ENCODE measurements around the gene KRT14.
"Not testable (repeated sequence)": the region's sequence is repeated elsewhere in the genome, so short reads cannot be mapped to it uniquely, and the experiment has no call there.

KRT14 gene

DNA sequence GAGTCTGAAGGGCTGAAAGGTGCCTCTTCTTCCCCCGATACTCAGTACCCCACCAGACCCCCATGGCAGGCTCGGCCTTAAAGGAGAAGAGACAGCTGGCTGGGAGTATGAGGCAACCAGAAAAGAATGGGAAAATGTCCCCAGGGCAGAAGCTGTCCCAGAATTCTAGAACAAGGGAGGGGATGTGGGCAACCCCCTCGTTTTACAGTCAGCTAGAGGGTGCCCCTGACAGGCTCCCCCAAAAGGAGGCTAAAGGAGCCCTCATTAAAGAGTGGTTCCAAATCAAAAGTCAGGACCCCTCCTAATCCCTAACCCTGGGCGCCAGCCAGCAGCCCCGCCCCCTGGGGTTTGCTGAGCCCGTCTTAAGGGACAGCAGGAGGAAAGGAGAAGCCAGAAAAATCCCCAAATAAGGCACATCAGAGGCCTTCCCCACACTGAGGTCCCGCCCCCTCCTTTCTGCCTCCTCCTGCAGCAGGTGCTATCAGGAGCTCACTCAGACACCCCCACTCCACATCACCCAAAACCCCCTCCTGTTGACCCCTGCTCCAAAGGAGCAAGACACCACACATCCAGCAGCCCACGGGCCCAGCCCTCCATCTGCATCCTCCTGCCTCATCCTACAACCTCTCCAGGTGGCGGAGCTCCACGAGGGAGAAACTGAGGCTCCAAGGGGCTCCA lies 36.6 kb upstream of the KRT14 start:
- DNase-seq (ENCODE audit: low spot score): not testable (repeated sequence)

DNA sequence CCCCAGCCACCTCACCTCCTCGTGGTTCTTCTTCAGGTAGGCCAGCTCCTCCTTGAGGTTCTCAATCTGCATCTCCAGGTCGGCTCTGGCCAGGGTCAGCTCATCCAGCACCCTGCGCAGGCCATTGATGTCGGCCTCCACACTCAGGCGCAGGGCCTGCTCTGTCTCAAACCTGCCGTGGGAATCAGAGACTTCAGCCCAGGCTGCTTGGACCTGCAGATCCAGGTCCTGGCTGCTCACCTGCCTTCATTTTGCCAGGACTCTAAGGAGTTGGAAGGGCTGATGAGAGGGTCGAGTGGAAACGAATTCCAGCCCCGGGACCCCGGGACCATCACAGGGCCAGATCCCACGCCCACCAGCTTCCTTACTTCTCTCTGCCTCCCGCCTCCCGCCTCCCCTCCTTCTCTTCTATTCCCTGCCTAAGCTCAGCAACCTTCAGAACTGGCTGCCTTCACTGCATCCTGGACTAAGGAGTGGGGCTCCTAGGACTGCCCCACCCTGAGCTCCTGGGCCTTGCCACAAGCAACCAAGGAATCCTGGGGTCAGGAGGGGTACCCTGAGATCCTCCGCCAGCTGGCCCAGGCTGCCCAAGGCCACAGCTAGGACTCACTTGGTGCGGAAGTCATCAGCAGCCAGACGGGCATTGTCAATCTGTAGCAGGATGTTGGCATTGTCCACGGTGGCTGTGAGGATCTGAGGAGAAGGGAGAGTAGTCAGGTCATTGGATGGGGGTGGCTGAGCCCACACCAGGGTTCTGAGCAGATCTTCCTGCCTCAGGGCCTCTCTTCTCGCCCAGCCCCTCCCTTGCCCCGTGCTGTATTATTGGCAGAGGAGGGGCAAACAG lies 35.9 kb upstream of the KRT14 start:
- not testable (repeated sequence) for DNase-seq (ENCODE audit: low spot score)

DNA sequence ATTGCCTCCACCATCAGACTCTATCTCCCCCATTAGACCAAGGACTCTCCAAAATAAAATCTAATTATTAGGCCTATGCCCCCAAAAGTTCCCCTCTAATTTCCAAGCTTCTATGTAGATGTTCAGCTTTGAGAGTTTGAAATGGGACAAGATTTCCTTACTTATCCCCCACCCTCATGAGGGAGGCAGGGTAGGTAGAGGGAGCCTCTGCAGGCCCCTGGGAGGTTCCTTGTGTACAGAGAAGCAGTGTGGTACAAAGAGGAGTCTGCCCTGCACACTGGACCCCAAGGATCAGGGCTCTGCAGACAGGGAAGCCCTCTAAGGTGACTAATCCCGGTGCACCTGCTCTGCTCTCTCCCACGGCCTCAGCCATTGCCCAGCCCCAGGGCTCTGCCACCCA lies 35.2 kb upstream of the KRT14 start:
- DNase-seq (ENCODE audit: low spot score): no peak

DNA sequence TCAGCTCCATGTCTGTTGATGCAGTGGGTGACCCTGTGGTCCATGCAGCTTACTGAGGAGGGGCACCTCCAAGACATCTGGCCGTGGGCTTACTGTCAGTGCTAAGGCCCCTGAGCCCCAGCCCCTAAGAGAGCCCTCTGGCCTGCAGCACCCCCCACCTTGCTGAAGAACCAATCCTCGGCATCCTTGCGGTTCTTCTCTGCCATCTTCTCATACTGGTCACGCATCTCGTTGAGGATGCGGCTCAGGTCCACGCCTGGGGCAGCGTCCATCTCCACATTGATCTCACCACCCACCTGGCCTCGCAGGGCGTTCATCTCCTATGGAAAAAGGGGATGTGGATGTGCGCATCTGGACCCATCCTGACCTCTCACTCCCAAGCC lies 34.7 kb upstream of the KRT14 start:
- DNase-seq (ENCODE audit: low spot score): not testable (repeated sequence)

DNA sequence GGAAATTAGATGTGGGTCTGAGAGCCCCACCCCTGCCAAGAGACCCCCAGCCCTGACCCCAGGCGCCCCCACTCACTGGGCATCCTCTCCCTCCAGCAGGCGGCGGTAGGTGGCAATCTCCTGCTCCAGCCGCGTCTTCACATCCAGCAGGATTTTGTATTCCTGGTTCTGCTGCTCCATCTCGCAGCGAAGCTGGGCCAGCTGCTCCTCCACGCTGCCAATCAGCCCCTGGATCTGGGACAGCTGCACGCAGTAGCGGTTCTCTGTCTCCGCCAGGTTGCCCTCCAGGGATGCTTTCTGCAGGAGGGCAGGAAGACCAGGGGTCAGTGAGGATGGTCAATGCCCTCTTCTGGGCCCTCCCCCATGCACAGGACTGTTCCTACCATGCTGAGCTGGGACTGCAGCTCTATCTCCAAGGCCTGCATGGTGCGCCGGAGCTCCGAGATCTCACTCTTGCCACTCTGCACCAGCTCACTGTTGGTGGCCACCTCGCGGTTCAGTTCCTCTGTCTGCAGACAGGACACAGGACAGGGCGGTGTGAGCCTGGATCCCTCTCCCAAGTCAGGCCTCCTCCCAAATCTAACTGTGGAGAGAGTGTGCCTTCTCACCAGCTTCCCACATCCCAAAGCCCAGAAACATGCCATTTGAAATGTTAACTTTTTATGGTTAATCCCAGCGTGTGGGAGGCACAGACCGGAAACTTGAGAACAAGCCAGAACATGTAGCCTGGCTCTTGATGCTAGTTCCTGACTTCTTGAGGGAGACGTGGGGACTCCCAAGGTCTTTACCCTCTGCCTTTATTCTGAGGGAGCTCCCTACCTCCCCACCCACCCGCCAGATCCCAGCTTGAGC lies 34.1 kb upstream of the KRT14 start:
- no peak for DNase-seq (ENCODE audit: low spot score)

DNA sequence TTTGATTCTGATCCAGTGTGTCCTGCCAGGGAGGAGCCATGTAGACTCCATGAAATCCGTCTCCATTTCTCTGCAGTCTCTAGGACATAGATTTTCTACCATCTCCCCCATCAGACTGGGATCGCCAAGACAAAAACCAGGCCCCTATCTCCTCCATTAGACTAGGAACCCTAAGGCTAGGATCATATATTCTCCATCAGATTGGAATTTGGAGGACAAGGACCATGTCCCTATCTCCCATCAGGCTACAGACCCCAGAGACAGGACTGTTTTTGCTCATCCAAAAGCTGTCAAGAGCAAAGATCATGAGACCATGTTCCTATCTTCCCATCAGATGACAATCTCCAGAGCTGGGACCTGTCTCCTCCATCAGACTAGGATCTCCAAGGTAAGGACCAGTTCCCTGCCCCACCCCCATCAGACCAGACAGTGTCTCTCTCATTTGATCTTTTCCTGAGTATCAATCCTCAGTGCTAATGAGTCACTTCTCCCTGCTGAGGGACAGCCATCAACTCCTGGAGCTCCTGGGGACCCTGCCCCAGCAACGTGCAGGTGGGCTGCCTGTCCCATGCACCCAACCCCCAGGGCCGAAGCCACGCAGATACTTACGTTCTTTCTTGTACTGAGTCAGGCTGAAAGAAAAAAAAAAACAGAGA lies 33.4 kb upstream of the KRT14 start:
- not testable (repeated sequence) for DNase-seq (ENCODE audit: low spot score)

DNA sequence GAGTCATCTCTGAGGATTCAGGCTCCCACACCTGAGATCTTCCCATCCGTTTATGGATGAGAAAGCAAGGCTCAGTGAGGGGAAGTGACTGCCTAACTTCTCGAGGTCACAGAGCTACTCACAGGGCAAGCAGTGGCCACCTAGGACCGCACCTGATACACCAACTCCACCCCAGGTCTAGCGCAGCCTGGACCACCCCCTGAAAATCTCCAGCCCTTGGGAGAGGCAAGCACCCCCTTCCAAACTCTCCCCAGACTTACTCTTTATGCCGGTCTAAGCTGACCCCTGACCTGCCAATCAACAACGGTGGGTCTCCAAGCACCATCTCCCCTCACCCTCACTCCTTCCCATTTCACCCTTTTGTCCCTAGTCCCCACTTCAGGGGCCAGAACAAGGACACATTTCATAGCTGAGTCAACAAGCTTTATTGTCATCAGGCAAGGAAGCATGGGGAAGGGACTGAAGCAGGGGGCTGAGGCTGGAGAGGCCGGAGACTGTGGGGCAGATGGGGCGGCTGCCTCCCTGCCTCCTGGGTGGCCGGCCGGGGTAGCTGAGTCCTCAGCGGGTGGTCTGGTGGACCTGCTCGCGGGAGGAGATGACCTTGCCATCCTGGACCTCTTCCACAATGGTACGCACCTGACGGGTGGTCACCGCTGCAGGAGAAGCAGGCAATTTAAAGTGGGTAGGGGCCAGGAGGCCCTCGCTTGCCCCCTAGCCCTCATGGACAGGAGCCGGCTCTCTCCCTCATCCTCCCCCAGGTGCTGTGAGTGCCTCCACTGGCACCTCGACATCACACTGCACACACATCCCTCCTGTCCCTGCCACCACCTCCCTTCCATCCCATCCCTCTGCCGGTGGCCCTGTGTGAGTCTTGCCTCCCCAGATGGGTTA lies 32.6 kb upstream of the KRT14 start:
- DNase-seq (ENCODE audit: low spot score): no peak

DNA sequence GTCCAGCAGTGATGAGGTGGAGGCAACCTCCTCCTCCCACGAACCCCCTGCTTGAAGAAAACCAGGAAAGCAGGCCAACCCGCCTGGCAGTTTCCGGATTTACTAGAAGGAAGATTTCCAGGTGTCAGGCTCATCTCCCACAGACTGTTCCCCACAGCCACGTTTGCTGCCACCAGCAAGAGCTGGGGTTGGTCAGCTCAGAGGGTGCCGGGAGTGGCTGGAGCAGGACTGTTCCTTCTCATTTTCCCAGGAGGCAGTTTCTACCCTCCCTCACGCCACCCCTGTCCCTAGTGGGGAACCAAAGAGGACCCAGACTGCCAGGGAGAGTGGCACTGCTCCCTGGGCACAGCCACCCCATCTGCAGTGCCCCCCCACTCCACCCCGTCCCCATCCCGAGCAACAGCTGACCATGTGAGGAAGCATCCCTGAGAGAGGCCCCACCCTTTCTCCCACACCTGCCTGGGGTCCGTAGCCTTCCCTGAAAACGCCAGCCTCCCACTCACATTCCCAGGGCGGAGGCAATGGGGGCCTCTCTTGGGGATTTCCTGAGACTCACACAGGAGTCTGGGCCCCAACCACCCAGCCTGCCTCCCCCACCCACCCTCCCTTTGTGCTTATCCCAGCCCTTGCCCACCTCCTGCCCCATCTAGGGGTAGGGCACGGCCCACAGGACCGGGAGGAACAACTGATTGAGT lies 31.8 kb upstream of the KRT14 start:
- no peak for DNase-seq (ENCODE audit: low spot score)

DNA sequence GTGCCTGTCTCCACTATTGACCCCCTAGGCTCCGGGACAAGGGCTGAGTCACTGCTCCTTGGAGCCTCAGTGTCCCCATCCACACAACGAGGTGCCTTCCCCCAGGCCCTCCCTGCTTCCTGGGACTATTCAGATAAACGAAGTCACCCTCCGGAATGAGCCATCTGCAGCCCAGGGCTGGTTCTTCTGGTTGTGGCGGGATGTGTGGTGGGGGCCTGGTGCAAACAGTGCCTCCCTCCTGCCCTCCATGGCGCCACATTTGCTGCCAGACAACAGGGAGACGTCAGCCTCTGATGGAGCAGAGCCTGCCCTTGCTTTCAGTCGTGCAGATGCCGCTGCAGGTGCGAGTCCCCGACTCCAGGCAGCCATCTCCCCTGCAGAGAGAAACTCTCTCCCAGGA lies 31.0 kb upstream of the KRT14 start:
- DNase-seq (ENCODE audit: low spot score): no peak

DNA sequence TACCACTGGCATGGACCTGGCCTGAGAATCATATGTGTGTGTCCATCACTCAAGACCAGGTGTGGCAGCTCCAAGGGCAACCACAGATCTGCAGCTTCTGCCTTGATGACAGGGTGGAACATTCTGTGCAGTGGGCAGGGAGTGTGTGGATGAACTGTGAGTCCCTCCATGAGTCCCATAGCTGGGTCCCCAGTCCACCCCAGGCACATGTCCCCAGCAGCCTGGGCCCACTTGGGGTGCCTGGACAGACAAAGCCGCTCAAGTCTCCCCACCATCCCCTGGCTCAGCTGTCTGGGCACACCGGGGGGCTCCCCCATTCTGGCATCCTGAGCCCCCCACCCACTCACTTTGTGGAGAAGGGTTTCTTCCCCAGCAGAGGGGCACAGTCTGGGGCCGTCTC lies 30.4 kb upstream of the KRT14 start:
- no peak for DNase-seq (ENCODE audit: low spot score)

DNA sequence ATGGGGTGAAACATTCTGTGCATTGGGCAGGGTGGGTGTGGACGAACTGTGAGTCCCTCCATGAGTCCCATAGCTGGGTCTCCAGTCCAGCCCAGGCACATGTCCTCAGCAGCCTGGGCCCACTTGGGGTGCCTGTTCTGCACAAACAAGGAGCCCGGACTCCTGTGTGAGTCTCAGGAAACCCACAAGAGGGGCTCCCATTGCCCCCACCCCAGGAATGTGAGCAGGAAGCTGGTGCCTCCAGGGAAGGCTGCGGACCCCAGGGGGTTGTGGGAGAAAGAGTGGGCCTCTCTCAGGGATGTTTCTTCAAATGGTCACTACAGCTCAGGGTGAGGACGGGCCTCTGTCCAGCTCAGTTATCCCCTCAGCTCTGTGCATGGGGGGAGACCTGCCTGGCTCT lies 29.8 kb upstream of the KRT14 start:
- DNase-seq (ENCODE audit: low spot score): not testable (repeated sequence)

DNA sequence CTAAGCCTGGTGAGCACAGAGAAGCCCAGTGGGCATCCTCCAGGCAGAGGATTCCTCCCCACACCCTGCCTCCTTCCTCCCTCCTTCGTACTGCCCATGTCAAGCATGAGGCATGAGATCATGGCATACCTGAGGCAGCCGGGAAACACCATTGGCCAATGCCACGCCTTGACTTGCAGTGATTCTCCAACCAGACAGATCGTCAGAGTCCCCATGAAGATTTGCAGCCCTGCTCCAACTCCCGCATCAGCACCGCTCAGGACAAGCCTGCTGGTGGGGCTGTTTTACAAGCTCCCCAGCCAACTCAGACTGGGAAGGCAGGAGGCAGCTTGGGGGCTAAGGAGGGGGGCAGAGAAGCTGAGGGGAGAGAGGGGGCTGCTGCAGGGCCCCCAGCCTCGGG lies 28.8 kb upstream of the KRT14 start:
- no peak for DNase-seq (ENCODE audit: low spot score)

DNA sequence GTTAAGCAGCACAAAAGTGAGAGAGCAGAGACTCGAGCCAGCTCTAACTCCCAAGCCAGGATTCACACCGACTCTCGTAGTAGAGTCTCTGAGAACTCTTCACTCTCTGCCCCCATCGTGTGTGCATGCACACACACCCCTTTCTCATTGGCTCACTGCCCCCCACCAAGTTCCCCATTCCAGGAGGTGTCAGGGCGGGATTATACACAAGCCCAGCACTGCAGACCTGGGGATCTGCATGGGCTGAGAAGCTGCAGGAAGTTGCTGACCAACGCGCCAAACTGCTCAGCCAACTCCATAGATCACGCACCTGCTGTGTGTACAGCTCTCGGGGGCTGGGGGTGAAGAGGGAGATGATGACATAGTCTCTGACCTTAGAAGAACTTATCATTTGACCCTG lies 28.1 kb upstream of the KRT14 start:
- not testable (repeated sequence) for DNase-seq (ENCODE audit: low spot score)

DNA sequence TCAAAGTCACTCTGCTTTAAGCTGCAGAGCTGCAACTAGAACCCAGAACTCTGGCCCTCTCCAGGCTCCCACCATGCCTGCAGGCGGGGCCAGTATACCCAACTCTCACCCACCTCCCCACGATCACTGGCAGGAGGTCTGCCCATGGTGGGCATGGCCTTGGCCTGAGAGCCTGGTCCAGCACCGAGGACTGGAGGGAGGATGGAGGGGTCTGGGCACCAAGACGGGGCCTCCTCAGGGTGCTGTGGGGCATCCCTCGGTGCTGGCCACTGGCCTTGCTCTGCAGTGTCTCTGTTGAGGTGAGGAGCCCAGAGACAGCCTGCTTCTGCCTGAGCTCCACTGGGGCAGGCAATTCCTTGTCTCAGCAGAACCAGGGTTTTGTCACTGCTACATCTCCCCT lies 27.4 kb upstream of the KRT14 start:
- DNase-seq (ENCODE audit: low spot score): no peak

DNA sequence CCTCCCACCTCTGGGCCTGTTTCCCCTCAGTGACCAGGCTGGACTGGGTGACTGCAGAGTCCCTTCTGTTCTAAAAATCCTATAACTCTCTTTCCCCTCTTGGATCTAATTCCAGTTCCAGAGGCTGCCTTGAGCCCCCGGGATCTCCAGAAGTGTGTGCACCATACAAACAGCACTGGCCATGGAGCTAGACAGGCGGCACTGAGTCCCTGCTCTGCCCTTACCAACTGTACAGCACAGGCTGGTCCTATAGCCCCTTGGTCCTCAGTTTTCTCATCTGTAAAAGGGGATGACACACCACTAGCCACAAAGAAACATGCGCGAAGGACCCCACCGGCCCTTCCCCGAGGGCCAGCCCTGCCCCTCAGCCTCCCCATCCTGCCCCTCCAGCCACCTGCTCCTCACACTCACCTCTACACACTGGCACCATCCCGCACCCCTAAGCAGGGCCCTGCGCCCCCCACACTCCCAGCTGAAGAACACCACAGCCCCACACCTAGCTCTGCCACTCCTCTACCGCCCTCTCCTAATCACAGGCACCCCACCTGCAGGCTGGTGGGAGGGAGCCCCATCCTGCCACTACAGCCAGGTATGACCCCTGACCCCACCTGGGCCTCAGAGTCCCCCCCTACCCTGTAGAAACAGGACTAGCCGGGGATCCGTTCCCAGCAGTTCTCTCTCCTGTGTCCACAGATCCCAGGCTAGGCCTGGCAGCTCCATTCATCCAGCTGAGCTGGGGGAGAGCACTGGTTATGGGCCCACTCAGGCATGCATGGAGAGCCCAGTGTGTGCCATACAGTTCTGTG lies 26.8 kb upstream of the KRT14 start:
- no peak for DNase-seq (ENCODE audit: low spot score)

DNA sequence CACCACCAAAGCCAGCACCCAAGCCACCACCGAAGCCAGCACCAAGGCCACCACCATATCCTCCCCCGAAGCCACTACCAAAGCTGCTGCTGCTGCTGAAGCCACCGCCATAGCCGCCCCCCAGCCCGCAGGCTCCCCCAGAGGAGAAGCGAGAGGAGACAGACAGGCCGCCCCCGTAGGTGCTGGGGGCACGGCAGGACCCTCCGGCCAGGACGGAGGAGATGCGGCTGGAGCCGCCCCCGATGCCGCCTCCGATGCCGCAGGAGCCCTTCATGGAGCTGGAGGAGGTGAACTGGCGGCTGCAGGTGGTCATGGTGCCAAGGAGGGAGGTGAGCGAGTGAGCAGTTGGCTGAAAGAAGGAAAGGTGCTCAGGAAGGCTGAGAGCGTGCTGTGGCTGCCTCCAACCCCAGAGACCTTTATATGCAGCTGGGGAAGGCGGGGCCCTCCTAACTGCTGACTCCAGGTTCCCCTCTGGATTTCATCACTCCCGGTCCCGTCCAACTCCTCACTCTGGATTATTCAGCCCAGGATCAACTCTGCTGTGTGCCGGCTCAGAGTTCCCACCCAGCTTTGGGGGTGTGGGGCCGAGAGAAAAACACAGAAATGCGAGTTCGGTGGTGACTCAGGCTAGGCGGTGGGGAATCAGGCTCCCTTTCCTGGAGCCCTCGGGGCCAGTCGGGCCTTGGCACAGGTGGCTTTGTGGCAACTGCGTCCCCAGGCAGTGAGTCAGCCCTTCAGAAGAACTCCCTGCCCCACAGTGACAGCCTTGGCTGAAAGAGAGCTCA lies 25.9 kb upstream of the KRT14 start, which contains the start of gene KRT16:
TSS of gene KRT16 (minus strand) at position 392 of the 785 bp plus-strand sequence. CDS start at position 313, 79 bp downstream.
- not testable (repeated sequence) for DNase-seq (ENCODE audit: low spot score)

DNA sequence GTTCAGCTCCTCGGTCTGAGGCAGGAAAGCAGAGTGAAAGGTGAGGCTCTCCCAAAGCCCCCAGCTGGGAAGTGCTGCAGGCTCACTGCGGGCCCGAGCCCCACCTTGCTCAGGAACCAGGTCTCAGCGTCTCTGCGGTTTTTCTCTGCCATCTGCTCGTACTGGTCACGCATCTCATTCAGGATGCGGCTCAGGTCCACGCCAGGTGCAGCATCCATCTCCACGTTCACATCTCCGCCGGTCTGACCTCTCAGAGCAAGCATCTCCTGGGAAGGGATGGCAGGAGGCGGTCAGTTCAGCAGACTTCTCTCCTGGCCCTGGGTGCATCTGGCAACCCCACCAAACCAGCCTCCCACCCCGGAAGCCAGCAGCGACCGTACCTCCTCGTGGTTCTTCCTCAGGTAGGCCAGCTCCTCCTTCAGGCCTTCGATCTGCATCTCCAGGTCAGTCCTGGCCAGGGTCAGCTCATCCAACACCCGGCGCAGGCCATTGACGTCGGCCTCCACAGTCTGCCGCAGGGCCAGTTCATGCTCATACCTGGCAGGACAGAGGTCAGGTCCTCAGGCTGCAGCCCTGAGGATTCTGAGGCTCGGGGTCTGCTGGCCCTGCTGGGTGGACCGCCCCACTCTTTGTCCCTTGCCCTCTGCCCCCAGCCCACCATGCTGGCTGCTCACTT lies 24.4 kb upstream of the KRT14 start:
- no peak for DNase-seq (ENCODE audit: low spot score)

DNA sequence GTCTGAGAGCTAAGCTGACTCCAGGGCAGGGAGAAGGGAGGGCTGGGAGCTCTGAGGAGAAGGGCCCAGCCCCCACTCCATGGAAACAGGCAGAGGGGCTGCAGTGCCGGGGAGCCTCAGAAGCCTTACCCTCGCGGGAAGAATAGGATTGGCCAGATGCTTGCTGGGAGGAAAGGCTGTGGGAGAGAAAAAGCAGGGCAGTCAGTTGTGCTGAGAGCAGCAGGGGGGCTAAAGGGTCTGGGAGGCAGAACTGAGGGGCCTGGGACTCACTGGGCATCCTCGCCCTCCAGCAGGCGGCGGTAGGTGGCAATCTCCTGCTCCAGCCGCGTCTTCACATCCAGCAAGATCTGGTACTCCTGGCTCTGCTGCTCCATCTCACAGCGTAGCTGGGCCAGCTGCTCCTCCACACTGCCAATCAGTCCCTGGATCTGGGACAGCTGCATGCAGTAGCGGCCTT lies 23.4 kb upstream of the KRT14 start:
- DNase-seq (ENCODE audit: low spot score): not testable (repeated sequence)

All from globus pallidus (tissue), 1 donor.